Mesothelial cell of epicardium (in vitro differentiated cells): Measurements from ENCODE around the gene DRC7. TPM values are rescaled to one million over a fixed set of nuclear protein-coding genes. Genes with fewer than 3 reads are reported as not detected.

Source experiments
- DNase-seq, 2 experiments: peaks; one replicate each; pipeline ENCODE4 v3.0.0; 2021; ENCODE audit warnings: low spot score in 2 of 2; ENCODE audit not compliant: unreplicated experiment in 2 of 2
- H3K27ac Mint-ChIP-seq: 2 replicates; pipeline ENCODE4 v1.8.0; 2021; ENCODE audit warnings: mixed read lengths
- H3K27me3 Mint-ChIP-seq: 2 replicates; pipeline ENCODE4 v1.8.0; 2021; ENCODE audit warnings: low read depth, mixed read lengths
- H3K36me3 Mint-ChIP-seq: 2 replicates; pipeline ENCODE4 v1.8.0; 2021; ENCODE audit warnings: mixed read lengths
- H3K4me1 Mint-ChIP-seq: 2 replicates; pipeline ENCODE4 v1.8.0; 2021; ENCODE audit warnings: mixed read lengths
- H3K4me3 Mint-ChIP-seq: 2 replicates; pipeline ENCODE4 v1.8.0; 2021; ENCODE audit warnings: mild to moderate bottlenecking, moderate library complexity, mixed read lengths
- H3K9me3 Mint-ChIP-seq: 2 replicates; pipeline ENCODE4 v1.8.0; 2021; ENCODE audit warnings: mixed read lengths
- total RNA-seq: library from RNA; stranded (reverse); gene quantifications from 3 replicates; pipeline ENCODE4 v1.2.1, GENCODE V29; 2021
- TF ChIP-seq, protein P1 (sequence below): fragments of 200-600 bp; sonication (generic); IDR thresholded peaks from one replicate; pipeline ENCODE4 v1.5.0; 2021; ENCODE audit warnings: antibody characterized with exemption; ENCODE audit not compliant: unreplicated experiment

Gene DRC7
- total RNA-seq, 1 donor from 2014 or later: not detected

DNA sequence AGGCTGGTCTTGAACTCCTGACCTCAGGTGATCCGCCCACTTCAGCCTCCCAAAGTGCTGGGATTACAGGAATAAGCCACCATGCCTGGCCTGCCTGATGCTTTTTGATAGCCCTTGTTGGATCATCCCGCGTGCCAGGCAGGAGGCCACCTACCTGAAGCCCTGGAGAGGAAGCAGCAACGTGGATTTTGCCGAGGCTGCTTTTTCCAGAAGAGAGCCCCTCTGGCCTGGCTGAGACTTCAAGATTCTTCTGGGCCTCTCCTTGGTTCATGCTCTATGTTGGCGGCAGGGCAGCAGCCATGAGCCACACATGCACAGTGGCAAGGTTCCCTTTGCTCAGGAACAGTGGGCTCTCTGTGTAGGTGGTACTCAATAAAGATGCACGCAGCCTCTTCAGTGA lies 52.5 kb downstream of the DRC7 start:
- H3K4me3 Mint-ChIP-seq: no peak overlapping the region
- peaks cover 3% of the 10 kb centered on the region for H3K4me1 Mint-ChIP-seq
- no peak overlapping the region for H3K27ac Mint-ChIP-seq
- no peak for DNase-seq
- peaks cover 21% of the 10 kb centered on the region for H3K36me3 Mint-ChIP-seq
- H3K9me3 Mint-ChIP-seq: peaks cover 6% of the 10 kb centered on the region
- TF ChIP-seq, protein P1, sequence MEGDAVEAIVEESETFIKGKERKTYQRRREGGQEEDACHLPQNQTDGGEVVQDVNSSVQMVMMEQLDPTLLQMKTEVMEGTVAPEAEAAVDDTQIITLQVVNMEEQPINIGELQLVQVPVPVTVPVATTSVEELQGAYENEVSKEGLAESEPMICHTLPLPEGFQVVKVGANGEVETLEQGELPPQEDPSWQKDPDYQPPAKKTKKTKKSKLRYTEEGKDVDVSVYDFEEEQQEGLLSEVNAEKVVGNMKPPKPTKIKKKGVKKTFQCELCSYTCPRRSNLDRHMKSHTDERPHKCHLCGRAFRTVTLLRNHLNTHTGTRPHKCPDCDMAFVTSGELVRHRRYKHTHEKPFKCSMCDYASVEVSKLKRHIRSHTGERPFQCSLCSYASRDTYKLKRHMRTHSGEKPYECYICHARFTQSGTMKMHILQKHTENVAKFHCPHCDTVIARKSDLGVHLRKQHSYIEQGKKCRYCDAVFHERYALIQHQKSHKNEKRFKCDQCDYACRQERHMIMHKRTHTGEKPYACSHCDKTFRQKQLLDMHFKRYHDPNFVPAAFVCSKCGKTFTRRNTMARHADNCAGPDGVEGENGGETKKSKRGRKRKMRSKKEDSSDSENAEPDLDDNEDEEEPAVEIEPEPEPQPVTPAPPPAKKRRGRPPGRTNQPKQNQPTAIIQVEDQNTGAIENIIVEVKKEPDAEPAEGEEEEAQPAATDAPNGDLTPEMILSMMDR: no peak
- no peaks in the 10 kb centered on the region for H3K27me3 Mint-ChIP-seq

DNA sequence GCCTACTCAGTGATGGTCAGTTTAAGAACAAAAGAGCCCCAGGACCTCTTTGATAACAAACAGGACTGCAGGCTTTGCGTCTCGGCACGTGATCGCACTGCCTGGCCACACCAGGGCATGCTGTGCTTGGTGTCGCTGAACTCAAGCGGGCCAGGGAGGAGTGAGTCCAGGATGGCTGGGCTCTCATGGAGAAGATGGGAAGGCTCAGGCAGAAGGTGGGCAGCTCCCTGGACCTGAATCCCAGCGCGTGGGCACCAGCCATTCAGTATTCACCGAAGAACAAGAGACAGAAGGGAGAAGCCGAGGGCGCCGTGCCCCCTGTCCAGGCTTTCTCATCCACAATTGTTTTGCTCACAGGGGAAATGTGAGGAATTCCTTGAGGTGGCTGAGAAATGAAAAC lies 52.9 kb downstream of the DRC7 start:
- H3K4me3 Mint-ChIP-seq: no peak overlapping the region
- H3K27ac Mint-ChIP-seq: no peak overlapping the region
- DNase-seq: no peak
- no peaks in the 10 kb centered on the region for H3K27me3 Mint-ChIP-seq
- peaks cover 22% of the 10 kb centered on the region for H3K36me3 Mint-ChIP-seq
- H3K4me1 Mint-ChIP-seq: peaks cover 3% of the 10 kb centered on the region
- H3K9me3 Mint-ChIP-seq: peaks cover 6% of the 10 kb centered on the region
- TF ChIP-seq, protein P1: no peak

DNA sequence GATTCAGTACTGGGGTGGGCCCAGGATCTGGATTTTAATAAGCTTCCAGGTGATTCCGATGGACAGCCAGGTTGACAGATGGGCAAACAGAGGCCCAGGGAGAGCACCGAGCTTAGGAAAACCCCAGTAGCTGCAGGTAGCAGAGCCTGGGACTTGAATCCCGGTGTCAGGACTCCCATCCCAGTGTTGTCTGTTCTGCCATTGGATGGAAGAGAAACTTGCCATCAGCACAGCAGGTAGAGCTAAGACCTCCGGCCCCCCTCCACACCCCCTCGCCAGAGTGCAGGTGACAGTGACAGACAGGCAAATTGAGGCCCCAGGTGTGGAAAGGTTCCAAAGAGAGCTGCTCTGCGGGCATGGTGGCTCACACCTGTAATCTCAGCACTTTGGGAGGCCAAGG lies 53.4 kb downstream of the DRC7 start:
- Mint-ChIP-seq H3K9me3 (peaks cover 6% of the 10 kb centered on the region), H3K27ac (no peak overlapping the region), H3K4me1 (peaks cover 3% of the 10 kb centered on the region), H3K4me3 (no peak overlapping the region), H3K27me3 (no peaks in the 10 kb centered on the region), H3K36me3 (peaks cover 22% of the 10 kb centered on the region)
- DNase-seq: no peak
- TF ChIP-seq, protein P1: no peak

DNA sequence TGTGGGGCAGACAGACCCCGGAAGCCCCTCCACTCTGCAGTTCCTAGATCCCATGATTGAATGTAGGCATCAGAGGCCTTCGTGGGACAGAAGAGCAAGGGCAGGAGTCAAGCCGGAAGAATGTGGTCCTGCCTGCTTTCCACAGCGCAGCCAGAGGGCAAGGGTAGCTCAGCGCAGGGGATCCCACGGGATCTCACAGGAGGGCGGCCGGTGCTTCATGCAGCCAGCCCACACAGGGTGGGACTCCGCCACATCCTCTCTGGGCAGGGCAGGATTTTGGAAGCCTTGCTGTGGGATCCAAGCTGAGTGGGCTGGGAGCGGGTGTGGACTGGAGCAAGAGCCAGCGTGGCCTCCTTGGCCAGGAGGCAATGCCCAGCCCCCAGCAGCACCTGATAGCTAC lies 54.0 kb downstream of the DRC7 start:
- peaks cover 21% of the 10 kb centered on the region for H3K36me3 Mint-ChIP-seq
- peaks cover 3% of the 10 kb centered on the region for H3K4me1 Mint-ChIP-seq
- H3K9me3 Mint-ChIP-seq: peaks cover 6% of the 10 kb centered on the region
- DNase-seq: no peak
- H3K4me3 Mint-ChIP-seq: no peak overlapping the region
- H3K27ac Mint-ChIP-seq: no peak overlapping the region
- TF ChIP-seq, protein P1: no peak
- no peaks in the 10 kb centered on the region for H3K27me3 Mint-ChIP-seq

DNA sequence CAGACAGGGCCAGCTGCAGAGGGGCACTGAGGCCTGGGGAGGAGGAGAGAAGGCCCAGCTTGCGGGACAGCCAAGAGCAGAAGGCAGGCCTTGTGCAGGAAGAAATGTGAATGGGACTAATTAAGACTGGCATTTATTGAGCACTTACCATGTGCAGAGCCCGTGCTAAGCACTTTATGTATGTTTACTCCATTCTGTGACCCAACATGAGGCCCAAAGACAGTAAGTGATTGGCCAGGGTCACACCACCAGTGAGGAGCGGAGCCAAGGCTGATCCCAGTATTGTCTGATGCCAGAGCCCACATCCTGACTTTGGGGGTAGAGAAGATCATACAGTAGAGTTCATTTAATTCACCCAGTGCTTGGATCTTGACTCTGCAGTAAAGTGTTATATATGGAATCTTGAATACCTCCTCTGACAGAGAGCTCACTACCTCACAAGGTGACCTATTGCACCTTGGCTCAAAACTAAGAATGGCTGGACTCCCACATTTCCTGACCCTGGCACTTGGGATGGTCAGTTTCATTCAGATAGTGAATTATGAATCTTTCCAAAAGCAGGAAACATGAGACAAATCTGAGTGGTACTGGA lies 54.6 kb downstream of the DRC7 start:
- Mint-ChIP-seq H3K27ac (no peak overlapping the region), H3K9me3 (peaks cover 6% of the 10 kb centered on the region), H3K27me3 (no peaks in the 10 kb centered on the region), H3K36me3 (peaks cover 21% of the 10 kb centered on the region), H3K4me1 (peaks cover 3% of the 10 kb centered on the region), H3K4me3 (no peak overlapping the region)
- TF ChIP-seq, protein P1: no peak
- DNase-seq: no peak

DNA sequence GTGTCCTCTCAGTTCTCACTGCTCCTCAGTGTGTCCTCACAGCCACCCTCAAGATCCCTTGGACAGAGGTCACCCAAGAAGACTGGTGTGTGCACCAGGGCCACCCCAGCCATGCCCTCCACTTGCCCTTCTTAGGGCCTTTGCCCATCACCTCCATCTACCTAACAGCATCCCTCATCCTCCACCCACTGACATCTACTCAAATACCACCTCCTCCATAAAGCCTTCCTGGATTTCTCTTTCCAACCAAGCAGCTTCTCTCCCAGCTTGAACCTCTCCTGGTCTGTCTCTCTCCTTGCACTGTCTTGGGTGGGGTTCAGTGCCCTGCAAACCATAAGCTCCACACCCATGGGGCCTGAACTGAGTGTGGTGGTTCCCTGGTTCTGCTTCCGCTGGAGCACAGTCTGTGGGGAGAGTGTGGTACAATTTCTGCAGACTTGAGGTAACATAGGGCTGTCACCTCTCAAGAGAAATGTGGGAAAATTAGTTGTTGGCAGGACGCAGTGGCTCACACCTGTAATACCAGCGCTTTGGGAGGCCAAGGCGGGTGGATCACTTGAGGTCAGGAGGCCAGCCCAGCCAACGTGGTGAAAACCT lies 55.3 kb downstream of the DRC7 start:
- peaks cover 6% of the 10 kb centered on the region for H3K9me3 Mint-ChIP-seq
- H3K36me3 Mint-ChIP-seq: peaks cover 21% of the 10 kb centered on the region
- H3K4me3 Mint-ChIP-seq: no peak overlapping the region
- peaks cover 3% of the 10 kb centered on the region for H3K4me1 Mint-ChIP-seq
- no peaks in the 10 kb centered on the region for H3K27me3 Mint-ChIP-seq
- no peak overlapping the region for H3K27ac Mint-ChIP-seq
- DNase-seq: no peak
- TF ChIP-seq, protein P1: no peak
